Suprapubic skin (tissue), 4 donors: ENCODE data around the gene MCC. TPM values are rescaled to one million over a fixed set of nuclear protein-coding genes. Genes with fewer than 3 reads are reported as not detected.
A peak's percentile ranks its signal among the peaks of the same experiment; 100 is the strongest.

Experiments
- DNase-seq, 2 donors: peaks; one replicate each; pipeline ENCODE4 v3.0.0-alpha.2; 2019; ENCODE audit warnings: low spot score in 2 of 2
- H3K27ac ChIP-seq: fragments of 200-600 bp; sonication (generic); one replicate; pipeline ENCODE4 v1.5.1; 2019
- H3K27me3 ChIP-seq: fragments of 200-600 bp; sonication (generic); one replicate; pipeline ENCODE4 v1.5.1; 2019
- H3K36me3 ChIP-seq: fragments of 200-600 bp; sonication (generic); one replicate; pipeline ENCODE4 v1.5.1; 2019
- H3K4me1 ChIP-seq: fragments of 200-600 bp; sonication (generic); one replicate; pipeline ENCODE4 v1.5.1; 2019
- H3K4me3 ChIP-seq: fragments of 200-600 bp; sonication (generic); one replicate; pipeline ENCODE4 v1.5.1; 2019; ENCODE audit warnings: mild to moderate bottlenecking
- H3K9me3 ChIP-seq: fragments of 200-600 bp; sonication (generic); one replicate; pipeline ENCODE4 v1.5.1; 2019
- EP300 ChIP-seq: sonication (generic); formaldehyde crosslinking; IDR thresholded peaks from one replicate; pipeline ENCODE4 v1.6.1; 2017; ENCODE audit warnings: antibody characterized with exemption
- POLR2A ChIP-seq, 2 donors: fragments of 450-650 bp; IDR thresholded peaks; one replicate each; pipeline ENCODE4 v1.6.1; 2017; ENCODE audit warnings: antibody characterized with exemption in 2 of 2, mild to moderate bottlenecking in 2 of 2, moderate library complexity in 2 of 2
- POLR2AphosphoS5 ChIP-seq, 3 donors: sonication (generic); formaldehyde crosslinking; IDR thresholded peaks; one replicate each; pipeline ENCODE4 v1.6.1; 2017; ENCODE audit warnings: antibody characterized with exemption in 3 of 3
- WGBS: methylation state at CpG from one replicate; pipeline ENCODE4 v1.1.5; 2018; 5-methylcytosine and 5-hydroxymethylcytosine counted together
- total RNA-seq, 4 donors: library from RNA; depleted of rRNA; stranded (reverse); fragments of >200 nt; gene quantifications; one replicate each; pipeline ENCODE4 v1.1.0, GENCODE V29; 2016
- TF ChIP-seq, protein P1 (sequence below), 2 donors: fragments of 200-600 bp in 1 of 2; fragments of 450-650 bp in 1 of 2; sonication (generic) in 1 of 2; IDR thresholded peaks; one replicate each; pipeline ENCODE4 v1.5.1; 2016 to 2019; ENCODE audit warnings: antibody characterized with exemption in 2 of 2, mild to moderate bottlenecking in 1 of 2, moderate library complexity in 1 of 2

The MCC gene
- total RNA-seq, 4 donors from 2014 or later: 67.7 to 105 (median 86.6) TPM

DNA sequence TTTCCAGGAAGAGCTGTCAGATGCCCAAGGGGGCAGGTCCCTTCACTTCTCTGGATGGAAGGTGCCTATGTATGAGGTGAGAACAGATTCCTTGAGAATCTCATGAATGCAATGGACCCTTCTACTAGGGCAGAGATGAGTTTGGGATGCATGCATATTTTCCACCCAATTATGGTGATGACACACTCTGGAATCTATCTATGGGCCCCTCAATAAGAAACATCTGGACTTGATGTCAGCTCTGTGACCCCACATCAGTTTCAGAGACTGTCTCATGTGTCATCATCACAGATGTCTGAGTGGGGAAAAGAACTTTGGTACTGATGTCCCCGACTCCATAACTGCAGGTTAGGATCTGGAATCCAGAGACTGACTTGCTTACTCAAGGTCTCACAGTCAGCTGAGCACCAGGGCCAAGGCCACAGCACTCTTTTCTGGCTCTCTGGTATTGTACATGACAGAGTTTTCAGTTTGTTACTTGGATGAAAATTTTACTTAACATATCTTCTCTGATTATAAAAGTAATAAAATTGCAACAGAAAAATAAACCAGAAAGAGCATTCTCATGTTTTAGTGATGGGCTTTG lies 334.6 kb downstream of the MCC start:
- H3K27ac ChIP-seq: no peak overlapping the region
- TF ChIP-seq EP300 (no peak), POLR2A (IDR thresholded peaks at IDR 0.05) (no peak), POLR2AphosphoS5 (IDR thresholded peaks at IDR 0.05) (no peak)
- TF ChIP-seq, protein P1, sequence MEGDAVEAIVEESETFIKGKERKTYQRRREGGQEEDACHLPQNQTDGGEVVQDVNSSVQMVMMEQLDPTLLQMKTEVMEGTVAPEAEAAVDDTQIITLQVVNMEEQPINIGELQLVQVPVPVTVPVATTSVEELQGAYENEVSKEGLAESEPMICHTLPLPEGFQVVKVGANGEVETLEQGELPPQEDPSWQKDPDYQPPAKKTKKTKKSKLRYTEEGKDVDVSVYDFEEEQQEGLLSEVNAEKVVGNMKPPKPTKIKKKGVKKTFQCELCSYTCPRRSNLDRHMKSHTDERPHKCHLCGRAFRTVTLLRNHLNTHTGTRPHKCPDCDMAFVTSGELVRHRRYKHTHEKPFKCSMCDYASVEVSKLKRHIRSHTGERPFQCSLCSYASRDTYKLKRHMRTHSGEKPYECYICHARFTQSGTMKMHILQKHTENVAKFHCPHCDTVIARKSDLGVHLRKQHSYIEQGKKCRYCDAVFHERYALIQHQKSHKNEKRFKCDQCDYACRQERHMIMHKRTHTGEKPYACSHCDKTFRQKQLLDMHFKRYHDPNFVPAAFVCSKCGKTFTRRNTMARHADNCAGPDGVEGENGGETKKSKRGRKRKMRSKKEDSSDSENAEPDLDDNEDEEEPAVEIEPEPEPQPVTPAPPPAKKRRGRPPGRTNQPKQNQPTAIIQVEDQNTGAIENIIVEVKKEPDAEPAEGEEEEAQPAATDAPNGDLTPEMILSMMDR (IDR thresholded peaks at IDR 0.05): no peak
- no peaks in the 10 kb centered on the region for H3K9me3 ChIP-seq
- no peaks in the 10 kb centered on the region for H3K27me3 ChIP-seq
- 75% methylated on average over 1 of the region's 1 CpG for WGBS
- no peaks in the 10 kb centered on the region for H3K36me3 ChIP-seq
- H3K4me3 ChIP-seq: no peak overlapping the region
- DNase-seq: no peak
- H3K4me1 ChIP-seq: peaks cover 4% of the 10 kb centered on the region

GRCh38 chr5:113152380-113152740 lies 335.9 kb downstream of the MCC start:
- Histone ChIP-seq H3K4me3 (no peak overlapping the region), H3K9me3 (no peaks in the 10 kb centered on the region), H3K4me1 (peaks cover 8% of the 10 kb centered on the region), H3K27ac (no peak overlapping the region), H3K27me3 (no peaks in the 10 kb centered on the region), H3K36me3 (no peaks in the 10 kb centered on the region)
- no peak for DNase-seq
- 88% methylated on average over 2 of the region's 2 CpGs for WGBS
- TF ChIP-seq POLR2A (IDR thresholded peaks at IDR 0.05) (no peak), POLR2AphosphoS5 (IDR thresholded peaks at IDR 0.05) (no peak), EP300 (no peak)
- TF ChIP-seq, protein P1 (IDR thresholded peaks at IDR 0.05): no peak

DNA sequence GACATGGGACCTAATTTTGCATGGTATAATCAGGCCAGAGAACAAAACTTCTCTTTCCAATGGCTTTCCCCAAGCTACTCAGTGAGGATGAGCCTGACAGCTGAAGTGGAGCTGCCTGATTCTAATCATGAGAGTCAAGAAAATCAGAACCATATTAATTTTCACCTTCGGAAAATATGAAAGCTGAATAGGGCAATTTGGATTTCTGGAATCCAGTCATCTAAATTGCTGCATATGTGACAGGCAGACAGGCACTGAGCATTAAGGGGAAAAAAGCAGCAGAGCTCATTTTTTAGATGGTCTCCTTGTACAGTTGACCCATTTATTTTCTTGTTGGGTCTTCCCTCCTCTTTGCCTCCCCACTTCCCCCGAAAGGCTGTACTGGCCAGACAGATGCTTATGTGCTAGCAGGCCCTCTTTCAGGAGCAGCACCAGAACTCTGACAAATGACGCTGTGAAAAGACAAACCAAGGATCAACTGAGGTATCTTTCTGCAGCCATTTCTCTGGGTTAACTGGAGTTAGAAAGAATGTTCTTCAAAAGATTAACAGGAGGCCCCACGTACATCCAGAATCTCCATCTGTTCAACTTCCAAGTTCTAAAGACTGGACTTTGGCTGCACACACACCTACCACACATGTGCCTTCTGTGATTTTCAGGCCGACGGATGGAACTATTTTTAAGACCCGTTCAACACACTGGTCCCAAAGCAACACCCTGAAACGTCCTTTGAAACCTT lies 336.4 kb downstream of the MCC start:
- Histone ChIP-seq H3K4me3 (no peak overlapping the region), H3K27me3 (no peaks in the 10 kb centered on the region), H3K4me1 (peaks cover 8% of the 10 kb centered on the region), H3K9me3 (no peaks in the 10 kb centered on the region), H3K27ac (no peak overlapping the region), H3K36me3 (no peaks in the 10 kb centered on the region)
- no peak for DNase-seq
- WGBS: 91% methylated on average over 8 of the region's 8 CpGs
- TF ChIP-seq POLR2AphosphoS5 (IDR thresholded peaks at IDR 0.05) (no peak), EP300 (no peak), POLR2A (IDR thresholded peaks at IDR 0.05) (no peak)
- TF ChIP-seq, protein P1 (IDR thresholded peaks at IDR 0.05): no peak

DNA sequence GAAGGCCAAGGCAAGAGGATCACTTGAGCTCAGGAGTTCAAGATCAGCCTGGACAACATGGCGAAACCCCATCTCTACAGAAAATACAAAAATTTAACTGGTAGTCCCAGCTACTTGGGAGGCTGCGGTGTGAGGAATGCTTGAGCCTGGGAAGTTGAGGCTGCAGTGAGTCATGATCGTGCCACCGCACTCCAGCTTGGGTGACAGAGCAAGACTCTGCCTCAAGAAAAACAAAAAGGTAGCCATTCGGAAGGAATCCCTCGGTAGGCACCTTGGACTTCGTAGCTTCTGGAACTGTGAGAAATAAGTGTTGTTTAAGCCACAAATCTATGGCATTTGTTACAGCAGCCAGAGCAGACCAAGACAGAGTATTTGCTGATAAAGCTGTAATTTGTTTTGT lies 337.4 kb downstream of the MCC start:
- TF ChIP-seq POLR2A (IDR thresholded peaks at IDR 0.05): no peak
- TF ChIP-seq, protein P1 (IDR thresholded peaks at IDR 0.05): no peak
- no peak for DNase-seq

DNA sequence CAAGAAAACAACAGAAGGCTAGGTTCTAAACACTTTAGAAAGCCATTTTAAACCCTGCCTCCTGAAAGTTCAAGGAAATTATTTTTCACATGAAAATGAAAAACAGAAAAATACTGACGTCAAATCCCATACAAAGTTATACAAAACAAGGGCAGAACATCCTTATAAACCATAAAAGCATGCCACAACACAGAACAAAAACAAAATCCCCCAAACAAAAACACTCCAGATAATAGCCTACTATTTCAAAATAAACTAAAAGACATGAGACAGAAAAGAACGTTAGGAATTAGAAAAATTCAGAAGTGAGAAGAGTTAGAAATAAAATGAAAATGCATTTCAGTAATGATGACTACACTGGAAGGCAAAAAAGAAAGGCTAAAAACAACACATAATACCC lies 338.0 kb downstream of the MCC start:
- TF ChIP-seq POLR2AphosphoS5 (IDR thresholded peaks at IDR 0.05): no peak
- no peak for TF ChIP-seq EP300
- H3K36me3 ChIP-seq: no peaks in the 10 kb centered on the region
- peak overlapping the region; percentile 31 for H3K27ac ChIP-seq
- no peak for DNase-seq
- no peaks in the 10 kb centered on the region for H3K27me3 ChIP-seq
- peaks cover 15% of the 10 kb centered on the region for H3K4me1 ChIP-seq
- H3K9me3 ChIP-seq: no peaks in the 10 kb centered on the region
- WGBS: 72% methylated on average over 2 of the region's 2 CpGs
- no peak overlapping the region for H3K4me3 ChIP-seq

More for the DNA sequence above, 337.4 kb downstream of the MCC start:
- H3K4me3 ChIP-seq: no peak overlapping the region
- H3K4me1 ChIP-seq: peaks cover 11% of the 10 kb centered on the region
- H3K36me3 ChIP-seq: no peaks in the 10 kb centered on the region
- no peak overlapping the region for H3K27ac ChIP-seq
- H3K27me3 ChIP-seq: no peaks in the 10 kb centered on the region
- 96% methylated on average over 7 of the region's 7 CpGs for WGBS
- no peaks in the 10 kb centered on the region for H3K9me3 ChIP-seq
